Muscle of leg (tissue), 11 donors: Measurements from ENCODE around the gene LDLRAP1. TPM values are rescaled to one million over a fixed set of nuclear protein-coding genes. Genes with fewer than 3 reads are reported as not detected.

Experiments used
- DNase-seq: peaks from one replicate; pipeline ENCODE4 v3.0.0; 2013
- H3K27ac ChIP-seq: one replicate; pipeline ENCODE4 v1.5.1; 2013; ENCODE audit warnings: mild to moderate bottlenecking, low read length, control low read depth
- H3K27me3 ChIP-seq: one replicate; pipeline ENCODE4 v1.6.1; 2013; ENCODE audit warnings: low read length; ENCODE audit not compliant: control insufficient read depth, insufficient read depth
- H3K36me3 ChIP-seq: one replicate; pipeline ENCODE4 v1.6.1; 2013; ENCODE audit warnings: low read length; ENCODE audit not compliant: control insufficient read depth, insufficient read depth
- H3K4me1 ChIP-seq: one replicate; pipeline ENCODE4 v1.6.1; 2013; ENCODE audit warnings: low read length; ENCODE audit not compliant: control insufficient read depth, insufficient read depth
- H3K4me3 ChIP-seq: one replicate; pipeline ENCODE4 v1.5.1; 2013; ENCODE audit warnings: low read length, control low read depth
- H3K9me3 ChIP-seq: replicated peaks from 2 replicates; pipeline ENCODE4 v1.6.1; 2013; ENCODE audit warnings: low read depth, low read length; ENCODE audit not compliant: control insufficient read depth
- WGBS: methylation state at CpG from one replicate; pipeline ENCODE4 v1.1.5; 2013; ENCODE audit warnings: missing lambda C conversion rate; ENCODE audit not compliant: insufficient coverage; 5-methylcytosine and 5-hydroxymethylcytosine counted together
- polyA plus RNA-seq, 8 donors: library from polyadenylated mRNA; unstranded; fragments of 120-200 nt; gene quantifications; one replicate each; pipeline versions ENCODE4 v1.2.1 to v1.2.3, GENCODE V29; 2013; ENCODE audit warnings: inconsistent platforms in 1 of 8, low replicate concordance in 1 of 8; ENCODE audit not compliant: insufficient read length in 8 of 8, insufficient read depth in 1 of 8
- total RNA-seq: library from RNA; stranded (reverse); fragments of 120-200 nt; gene quantifications from one replicate; pipeline ENCODE4 v1.2.4, GENCODE V29; 2013

Gene LDLRAP1
- total and polyA plus RNA-seq, 9 donors: 7.0 to 17.3 (median 13.9) TPM

- 79% methylated on average over 4 of the region's 8 CpGs for WGBS
- no peak for DNase-seq
- Histone ChIP-seq H3K4me3 (no peak overlapping the region), H3K9me3 (no peaks in the 10 kb centered on the region), H3K36me3 (peaks cover 44% of the 10 kb centered on the region), H3K27me3 (no peaks in the 10 kb centered on the region), H3K27ac (peak overlapping the region; percentile 13), H3K4me1 (peaks cover 52% of the 10 kb centered on the region)
These were observed 18.9 kb downstream of the LDLRAP1 start for GRCh38 chr1:25562101-25562927.

DNA sequence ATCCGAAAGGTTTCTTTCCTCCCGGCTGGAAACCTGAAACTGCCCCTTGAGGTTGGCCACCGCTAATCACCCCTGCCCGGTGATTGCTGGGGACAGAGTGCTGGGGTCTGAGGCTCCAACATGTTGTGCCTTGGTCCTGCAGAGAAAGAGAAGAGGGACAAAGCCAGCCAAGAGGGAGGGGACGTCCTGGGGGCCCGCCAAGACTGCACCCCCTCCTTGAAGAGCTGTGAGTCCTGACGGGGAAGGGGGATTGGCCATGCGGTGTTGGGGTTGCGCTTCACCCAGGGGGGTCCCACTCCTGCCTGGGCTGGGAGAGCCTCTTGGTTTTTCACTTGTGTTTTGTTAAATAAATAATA, 19.5 kb downstream of the LDLRAP1 start:
- 61% methylated on average over 4 of the region's 9 CpGs for WGBS
- DNase-seq: no peak
- peaks cover 58% of the 10 kb centered on the region for H3K4me1 ChIP-seq
- H3K27me3 ChIP-seq: no peaks in the 10 kb centered on the region
- H3K36me3 ChIP-seq: peaks cover 44% of the 10 kb centered on the region
- H3K9me3 ChIP-seq: no peaks in the 10 kb centered on the region
- H3K4me3 ChIP-seq: no peak overlapping the region
- no peak overlapping the region for H3K27ac ChIP-seq

- no peaks in the 10 kb centered on the region for H3K27me3 ChIP-seq
- H3K4me3 ChIP-seq: no peak overlapping the region
- 84% methylated on average over 17 of the region's 20 CpGs for WGBS
- peaks cover 64% of the 10 kb centered on the region for H3K4me1 ChIP-seq
- peaks cover 42% of the 10 kb centered on the region for H3K36me3 ChIP-seq
- H3K9me3 ChIP-seq: no peaks in the 10 kb centered on the region
- H3K27ac ChIP-seq: no peak overlapping the region
- no peak for DNase-seq
These were observed 20.2 kb downstream of the LDLRAP1 start for GRCh38 chr1:25563330-25564215.

DNA sequence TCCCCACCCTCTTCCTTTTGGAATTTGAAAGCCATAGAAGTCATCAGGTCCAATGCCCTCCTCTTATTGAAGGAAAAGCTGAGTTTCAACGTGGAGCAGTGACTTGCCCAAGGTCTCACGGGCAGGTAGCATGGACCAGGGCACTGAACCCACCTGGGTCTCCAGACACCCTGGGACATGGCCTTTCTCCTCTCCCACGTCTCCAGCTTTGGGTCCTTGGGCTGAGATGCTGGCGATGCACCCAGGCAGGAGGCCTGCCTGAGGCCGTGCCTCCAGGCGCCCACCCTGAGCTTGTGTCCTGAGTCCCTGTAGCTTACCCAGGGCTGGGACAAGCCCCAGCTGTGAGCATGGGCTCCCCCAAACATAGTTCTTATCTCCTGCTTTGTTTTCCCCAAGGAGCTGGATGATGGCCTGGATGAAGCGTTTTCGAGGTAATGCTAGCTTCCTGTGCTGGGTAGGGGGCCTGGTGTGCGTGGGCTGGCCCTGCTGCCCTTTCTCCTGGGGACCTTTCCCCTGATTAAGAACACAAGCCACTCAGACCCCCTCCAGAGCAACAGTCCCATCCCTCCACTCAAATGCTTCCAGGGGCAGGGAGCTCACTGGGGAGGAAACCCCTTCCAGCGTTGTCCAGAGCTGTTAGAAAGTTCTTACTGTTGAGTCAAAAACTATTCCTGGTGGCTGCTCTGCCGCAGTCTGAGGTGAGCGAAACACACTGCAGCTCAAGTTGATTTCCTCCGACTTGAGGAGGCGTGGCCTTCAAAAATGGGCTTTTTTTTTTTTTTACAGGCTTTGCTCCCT, 21.6 kb downstream of the LDLRAP1 start:
- Histone ChIP-seq H3K4me3 (no peak overlapping the region), H3K36me3 (peaks cover 33% of the 10 kb centered on the region), H3K27ac (no peak overlapping the region), H3K9me3 (no peaks in the 10 kb centered on the region), H3K27me3 (peaks cover 2% of the 10 kb centered on the region), H3K4me1 (peaks cover 67% of the 10 kb centered on the region)
- 73% methylated on average over 7 of the region's 14 CpGs for WGBS
- DNase-seq: no peak

GRCh38 chr1:25565626-25566025, 22.2 kb downstream of the LDLRAP1 start:
- Histone ChIP-seq H3K4me1 (peaks cover 65% of the 10 kb centered on the region), H3K27ac (no peak overlapping the region), H3K36me3 (peaks cover 28% of the 10 kb centered on the region), H3K4me3 (no peak overlapping the region), H3K27me3 (peaks cover 2% of the 10 kb centered on the region), H3K9me3 (no peaks in the 10 kb centered on the region)
- no peak for DNase-seq
- 65% methylated on average over 4 of the region's 8 CpGs for WGBS

DNA sequence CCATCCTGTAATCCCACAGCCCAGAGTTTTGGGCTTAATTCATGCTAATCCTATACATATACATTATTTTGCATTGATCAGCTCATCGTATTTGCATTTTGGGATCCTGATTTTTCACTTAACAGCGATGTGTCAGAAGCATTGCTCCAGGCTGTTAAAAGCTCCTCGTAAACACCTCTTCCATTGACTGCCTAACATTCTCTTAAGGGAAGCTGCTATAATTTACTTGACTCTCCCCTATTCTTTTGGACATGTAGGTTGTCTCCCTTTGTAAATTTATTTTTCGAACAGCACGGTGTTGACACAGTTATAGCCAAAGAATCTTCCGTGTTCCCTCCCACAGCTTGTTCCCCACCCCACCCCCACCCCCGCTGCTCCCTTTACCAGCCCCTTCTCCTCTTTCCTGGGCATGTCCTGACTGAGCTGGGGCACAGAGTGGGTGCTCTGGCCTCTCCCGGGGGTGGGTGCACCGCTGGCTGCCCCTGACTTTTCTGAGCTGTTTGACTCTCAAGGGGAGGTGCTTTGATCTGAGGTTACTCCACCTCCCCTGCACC, 22.8 kb downstream of the LDLRAP1 start:
- no peak for DNase-seq
- Histone ChIP-seq H3K27ac (peak overlapping the region; percentile 72), H3K27me3 (peaks cover 2% of the 10 kb centered on the region), H3K4me3 (no peak overlapping the region), H3K36me3 (peaks cover 28% of the 10 kb centered on the region), H3K4me1 (peaks cover 63% of the 10 kb centered on the region), H3K9me3 (no peaks in the 10 kb centered on the region)
- 40% methylated on average over 5 of the region's 9 CpGs for WGBS

DNA sequence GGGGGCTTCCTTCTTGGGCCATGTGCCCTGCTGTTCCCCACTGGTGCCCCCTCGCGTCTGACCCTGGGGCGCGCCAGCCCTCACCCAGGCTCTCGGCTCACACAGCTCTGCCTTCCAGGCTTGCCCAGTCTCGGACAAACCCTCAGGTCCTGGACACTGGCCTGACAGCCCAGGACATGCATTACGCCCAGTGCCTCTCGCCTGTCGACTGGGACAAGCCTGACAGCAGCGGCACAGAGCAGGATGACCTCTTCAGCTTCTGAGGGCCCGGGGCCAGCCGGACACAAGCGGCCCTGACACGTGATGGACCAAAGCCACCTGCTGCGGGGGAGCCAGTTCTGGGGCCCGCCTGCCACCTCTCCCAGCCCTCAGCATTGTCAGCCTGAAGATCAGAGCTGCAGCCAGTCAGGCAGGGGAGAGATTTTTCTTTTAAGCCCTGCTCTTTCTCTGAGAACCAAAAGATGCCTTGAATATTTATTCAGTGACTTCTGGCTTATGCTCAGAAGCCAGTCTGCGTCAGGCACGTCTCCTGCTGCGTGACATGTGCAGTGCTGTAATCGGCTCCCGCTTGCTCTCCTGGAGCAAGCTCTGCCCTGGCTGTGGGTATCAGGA, 23.4 kb downstream of the LDLRAP1 start:
- peak overlapping the region; percentile 72 for H3K27ac ChIP-seq
- H3K36me3 ChIP-seq: peaks cover 27% of the 10 kb centered on the region
- H3K4me1 ChIP-seq: peaks cover 61% of the 10 kb centered on the region
- peak; percentile 61 for DNase-seq
- WGBS: 25% methylated on average over 21 of the region's 21 CpGs
- H3K4me3 ChIP-seq: no peak overlapping the region
- H3K9me3 ChIP-seq: no peaks in the 10 kb centered on the region
- peaks cover 2% of the 10 kb centered on the region for H3K27me3 ChIP-seq

GRCh38 chr1:25567710-25568089, 24.3 kb downstream of the LDLRAP1 start:
- Histone ChIP-seq H3K27ac (peak overlapping the region; percentile 65), H3K27me3 (peaks cover 4% of the 10 kb centered on the region), H3K36me3 (peaks cover 18% of the 10 kb centered on the region), H3K4me1 (peaks cover 58% of the 10 kb centered on the region), H3K4me3 (no peak overlapping the region), H3K9me3 (no peaks in the 10 kb centered on the region)
- WGBS: 29% methylated on average over 6 of the region's 10 CpGs
- DNase-seq: no peak

DNA sequence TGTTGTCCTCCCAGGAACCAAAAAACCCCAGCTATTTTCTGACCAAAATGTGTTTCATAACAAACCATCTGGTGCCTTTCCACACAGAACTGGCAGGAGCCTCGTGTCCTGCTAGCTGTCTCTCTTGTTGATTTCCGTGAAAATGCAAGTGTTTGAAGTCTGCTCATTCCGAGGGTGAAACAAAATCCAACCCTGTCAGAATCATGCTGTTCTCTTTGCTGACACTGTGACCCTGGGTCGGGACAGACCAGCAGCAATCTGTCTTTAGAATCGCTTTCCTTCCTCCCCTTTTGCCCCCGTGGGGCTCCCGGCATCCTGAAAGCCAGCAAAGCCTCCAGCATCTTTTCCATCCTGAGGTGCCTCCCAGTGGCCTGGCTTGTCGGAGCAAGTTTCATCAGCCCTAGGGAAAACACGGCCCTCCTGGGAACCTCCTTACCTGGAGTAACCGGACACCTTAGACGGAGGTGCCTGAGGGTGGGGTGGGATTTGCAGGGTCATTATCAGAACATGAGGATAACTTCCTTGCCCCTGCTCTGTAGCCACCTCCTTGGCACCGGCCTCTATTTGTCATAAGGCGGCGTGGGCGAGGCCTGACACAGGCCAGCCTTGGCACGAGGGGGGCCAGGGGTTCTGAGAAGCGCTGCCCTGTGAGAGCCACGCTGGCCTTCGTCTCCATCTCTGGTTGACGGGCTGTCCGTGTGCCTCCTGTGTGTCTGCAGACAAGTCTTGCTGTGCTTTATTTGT, 24.9 kb downstream of the LDLRAP1 start:
- peaks cover 4% of the 10 kb centered on the region for H3K27me3 ChIP-seq
- peaks cover 56% of the 10 kb centered on the region for H3K4me1 ChIP-seq
- DNase-seq: no peak
- WGBS: 48% methylated on average over 19 of the region's 21 CpGs
- H3K36me3 ChIP-seq: peaks cover 16% of the 10 kb centered on the region
- H3K4me3 ChIP-seq: no peak overlapping the region
- H3K9me3 ChIP-seq: no peaks in the 10 kb centered on the region
- peak overlapping the region; percentile 65 for H3K27ac ChIP-seq
